T-helper 1 cell treated with Interleukin-12 subunit alpha and Interleukin-12 subunit beta and Interleukin-4 antibody, amounts not matched to agents 30 ng/mL and 1 ng/mL, for 36 hours (primary cell): Measurements from ENCODE around the gene HMSD. TPM values are rescaled to one million over a fixed set of nuclear protein-coding genes. Genes with fewer than 3 reads are reported as not detected.

Source experiments
- intact Hi-C: fragments of 100-400 bp; cut with micrococcal nuclease; formaldehyde crosslinking; loops from one replicate; pipeline ENCODE4 v1.15.1; 2024
- total RNA-seq: library from RNA; stranded (reverse); gene quantifications from 2 replicates; pipeline ENCODE4 v1.2.3, GENCODE V29; 2022

Gene HMSD
- total RNA-seq, 1 donor from 2014 or later = 14.6 TPM

DNA sequence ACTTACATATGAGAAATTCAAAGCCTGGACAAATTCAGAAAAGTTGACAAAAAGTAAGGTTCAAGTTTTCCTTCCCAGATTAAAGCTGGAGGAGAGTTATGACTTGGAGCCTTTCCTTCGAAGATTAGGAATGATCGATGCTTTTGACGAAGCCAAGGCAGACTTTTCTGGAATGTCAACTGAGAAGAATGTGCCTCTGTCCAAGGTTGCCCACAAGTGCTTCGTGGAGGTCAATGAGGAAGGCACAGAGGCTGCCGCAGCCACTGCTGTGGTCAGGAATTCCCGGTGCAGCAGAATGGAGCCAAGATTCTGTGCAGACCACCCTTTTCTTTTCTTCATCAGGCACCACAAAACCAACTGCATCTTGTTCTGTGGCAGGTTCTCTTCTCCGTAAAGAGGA is 37.8 kb downstream of the HMSD start:
- intact Hi-C loops = no loop called here

DNA sequence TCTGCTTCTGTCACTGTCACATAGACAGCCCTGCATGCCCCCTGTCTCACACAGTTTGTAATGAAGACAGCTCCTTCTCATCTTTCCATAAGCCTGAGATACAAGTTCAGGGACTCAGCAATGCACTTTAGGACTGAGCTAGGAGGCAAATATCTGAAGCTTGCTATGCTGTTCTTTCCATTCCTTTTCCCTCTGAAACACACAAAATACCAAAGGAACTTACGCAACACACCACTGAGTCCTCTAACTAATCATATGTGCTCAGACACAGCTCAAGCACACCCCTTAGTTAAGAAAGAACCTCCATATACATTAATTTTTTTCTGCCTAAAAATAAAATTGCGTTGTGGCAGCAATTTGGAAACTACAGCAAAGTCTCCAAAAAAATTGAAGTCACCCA is 38.6 kb downstream of the HMSD start:
- intact Hi-C loops = no loop called here

DNA sequence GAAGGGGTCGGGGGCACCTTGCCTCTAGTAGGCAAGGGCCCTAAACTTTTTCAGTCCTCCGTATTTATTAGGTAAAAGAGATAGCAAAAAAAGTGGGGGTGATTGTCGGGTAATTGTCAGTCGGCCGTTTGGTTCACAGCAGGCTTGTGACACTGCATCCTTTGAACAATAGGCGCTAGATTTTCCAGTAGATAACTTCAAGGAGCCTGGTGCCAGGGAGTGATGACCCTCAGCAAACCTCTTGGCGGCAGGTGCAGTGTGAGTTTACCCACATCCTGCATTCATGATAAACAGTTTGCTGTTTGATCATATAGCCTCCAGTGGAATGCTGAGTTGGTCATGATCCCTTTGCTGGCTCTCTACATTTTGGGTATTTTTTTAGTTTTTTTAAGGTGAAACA is 43.6 kb downstream of the HMSD start:
- intact Hi-C loops = no loop called here

DNA sequence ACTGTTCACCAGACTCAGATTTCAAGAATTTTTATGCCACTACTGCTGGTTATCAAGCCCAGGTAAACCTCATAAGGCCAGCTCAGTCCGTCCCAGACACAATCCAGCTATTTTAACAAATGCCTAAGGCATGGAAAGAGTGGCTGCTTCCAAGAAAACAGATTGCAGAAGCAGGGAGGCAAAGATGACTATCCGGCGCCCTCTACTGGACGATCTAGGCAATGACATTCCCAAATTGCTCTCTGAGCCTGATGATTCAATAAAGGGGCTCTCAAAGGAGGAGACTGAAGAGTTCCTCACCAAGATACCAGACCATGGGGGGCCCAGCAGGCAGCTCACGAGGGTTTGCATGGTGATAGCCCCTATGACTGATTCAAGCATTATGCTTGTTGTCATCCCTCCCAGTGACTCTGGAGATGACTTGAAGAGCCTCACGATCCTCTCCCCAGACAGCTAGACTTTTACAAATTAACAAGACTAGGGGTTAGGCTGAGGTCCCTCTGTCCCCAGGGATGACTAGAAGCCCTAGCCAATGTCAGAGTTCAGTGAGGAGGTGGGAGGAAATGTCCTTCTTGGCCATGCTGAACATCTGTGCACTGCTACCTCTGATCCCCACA is 45.8 kb downstream of the HMSD start:
- intact Hi-C loops = loop anchor here (1.0 to 2.0 kb wide), 5 partner anchors 16 to 477 kb away; partner anchors contain the start of gene SERPINB8

DNA sequence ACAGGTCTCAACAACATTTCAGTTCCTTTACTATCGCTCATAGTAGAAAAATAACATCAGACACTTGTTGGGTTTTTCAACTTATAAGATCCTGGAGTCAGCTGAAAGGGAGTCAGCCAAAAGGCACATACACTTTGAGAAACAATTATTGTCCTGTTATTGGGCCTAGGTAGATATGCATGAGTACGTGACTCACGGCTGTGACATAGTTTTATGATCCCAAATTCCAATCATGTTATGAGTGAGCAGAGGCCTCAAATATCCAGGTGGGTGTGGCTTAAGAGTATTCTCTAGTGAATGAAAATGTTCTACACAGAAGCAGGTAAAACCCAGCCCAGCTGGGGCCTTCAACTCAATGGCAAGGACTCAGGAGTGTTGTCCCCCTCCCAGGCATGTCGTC is 47.9 kb downstream of the HMSD start:
- intact Hi-C loops = no loop called here

DNA sequence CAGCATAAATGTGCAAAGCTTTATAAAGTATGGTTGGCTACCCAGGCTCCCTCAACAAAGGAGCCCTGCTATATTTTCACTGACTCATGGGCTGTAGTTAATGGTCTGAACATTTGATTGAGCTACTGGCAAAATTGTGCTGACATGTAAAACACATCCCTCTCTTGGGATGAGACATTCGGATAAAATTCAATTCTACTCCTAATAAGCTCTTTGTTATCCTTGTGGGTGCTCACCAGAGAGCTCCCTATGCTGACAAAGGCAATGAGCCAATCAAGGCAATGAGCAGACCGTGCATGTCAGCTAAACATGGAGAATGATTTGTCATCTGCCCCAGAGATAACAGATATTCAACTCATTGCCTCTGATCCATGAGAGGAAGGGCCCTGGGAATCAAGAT is 48.5 kb downstream of the HMSD start:
- intact Hi-C loops = no loop called here

DNA sequence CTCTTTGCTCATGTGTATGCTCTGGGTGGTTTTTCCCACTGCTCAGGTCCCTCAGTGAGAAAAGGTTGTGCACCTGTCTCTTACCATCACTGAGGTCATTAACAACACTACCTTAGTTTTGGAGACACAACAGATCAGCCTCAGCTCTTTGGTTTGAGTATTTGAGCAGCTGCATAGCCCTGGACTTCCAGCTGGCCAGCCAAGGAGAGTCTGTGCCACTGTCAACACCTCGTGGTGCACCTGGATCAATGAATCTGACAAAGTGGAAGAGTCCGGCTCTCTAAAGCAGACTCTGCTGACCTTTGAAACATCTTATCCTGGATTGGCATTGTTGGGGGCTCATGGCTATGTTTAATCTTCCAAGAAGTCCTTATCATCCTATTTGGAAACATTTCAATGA is 50.8 kb downstream of the HMSD start:
- intact Hi-C loops = no loop called here

DNA sequence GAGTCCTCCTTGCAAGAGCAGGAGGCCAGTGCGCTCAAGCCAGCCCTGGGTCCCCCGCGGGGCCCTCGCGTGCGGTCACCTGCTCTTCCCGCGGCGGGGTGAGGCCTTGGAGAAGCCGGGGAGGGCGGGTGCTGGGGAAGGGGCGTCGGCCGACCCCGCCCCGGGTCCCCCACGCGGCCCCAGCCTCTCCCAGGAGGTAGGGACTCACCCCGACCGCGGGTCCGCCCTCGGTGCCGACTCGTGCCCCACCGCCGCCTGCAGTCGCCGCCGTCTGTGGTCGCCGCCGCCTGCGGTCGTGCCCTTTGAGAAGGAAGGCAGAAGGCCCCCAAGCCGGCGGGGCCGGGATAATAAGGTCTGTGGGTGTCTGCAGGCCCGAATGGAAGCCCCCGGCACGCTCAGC is 53.5 kb downstream of the HMSD start:
- intact Hi-C loops = no loop called here

DNA sequence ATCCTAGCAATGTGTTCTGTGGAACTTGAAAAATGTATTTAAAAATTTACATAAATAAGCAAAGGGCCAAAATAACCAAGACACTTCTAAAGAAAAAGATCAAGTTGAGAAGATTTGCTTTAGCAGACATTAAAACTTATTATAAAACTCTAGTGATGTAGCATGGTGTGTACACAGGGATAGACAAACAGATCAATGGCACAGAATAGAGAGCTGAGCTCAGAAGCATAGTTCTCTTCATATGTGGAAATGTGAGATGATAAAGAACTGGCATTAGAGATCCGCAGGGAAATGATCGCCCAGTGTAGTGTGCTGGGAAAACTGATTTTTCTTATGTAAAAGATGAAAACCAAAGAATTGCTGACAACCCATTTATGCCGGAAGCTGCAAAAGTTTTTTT is 60.2 kb downstream of the HMSD start:
- intact Hi-C loops = no loop called here

Other genes with a start within 250 kb of the HMSD start
- not detected in 2 replicates for gene SERPINB11, start 246.3 kb upstream of the HMSD start, total RNA-seq
- not detected in 2 replicates for gene SERPINB7, start 173.9 kb upstream of the HMSD start, total RNA-seq
- not detected in 2 replicates for gene SERPINB2, start 61.6 kb upstream of the HMSD start, total RNA-seq
- gene SERPINB10, start 41.3 kb upstream of the HMSD start, total RNA-seq = not detected in 2 replicates
- gene SERPINB8, start 20.8 kb downstream of the HMSD start, total RNA-seq = 19.5 and 20.6 TPM in 2 replicates
- not detected in 2 replicates for gene LINC00305, start 199.8 kb downstream of the HMSD start, total RNA-seq